A549 (cell line): ENCODE measurements around the gene SEC22A. TPM values are rescaled to one million over a fixed set of nuclear protein-coding genes. Genes with fewer than 3 reads are reported as not detected.

Experiments
- ATAC-seq, 2 experiments: fragments of 200-7000 bp in 1 of 2; fragments of >200 bp in 1 of 2; cut with Nextera tagmentation in 1 of 2; cut with Tn5 transposase in 1 of 2; 3 replicates each; pipeline versions ENCODE4 v1.8.0 to v1.9.1; 2018 to 2020; ENCODE audit warnings: mild to moderate bottlenecking in 1 of 2, moderate library complexity in 1 of 2
- CTCF ChIA-PET: fragments of 300-600 bp; sonication (Branson Sonifier 250); formaldehyde crosslinking; extraction: SDS; loops from one replicate; lab custom pipeline; 2021; ENCODE audit warnings: antibody characterized with exemption, inconsistent platforms; lab: Yijun Ruan, JAX
- POLR2A ChIA-PET: fragments of 350-600 bp; formaldehyde crosslinking; extraction: SDS; loops from one replicate; lab custom pipeline; 2021; ENCODE audit warnings: antibody characterized with exemption, inconsistent platforms; lab: Yijun Ruan, JAX
- DNase-seq, 2 experiments: peaks; one replicate each; pipeline versions ENCODE4 v3.0.0 to v3.0.0-alpha.2; 2011 to 2016; ENCODE audit warnings: low read depth in 1 of 2, low spot score in 1 of 2
- FAIRE-seq: peaks from 2 replicates; lab custom pipeline; 2011; peaks lifted over from hg19 to GRCh38; lab: Jason Lieb, UNC
- H3K27ac ChIP-seq, 2 experiments: fragments of >200 bp; sonication (Bioruptor Twin); formaldehyde crosslinking; 3 replicates each; pipeline ENCODE4 v1.5.1; 2016 to 2017
- H3K4me1 ChIP-seq: fragments of >200 bp; sonication (Bioruptor Twin); formaldehyde crosslinking; 3 replicates; pipeline ENCODE4 v1.6.1; 2016
- H3K4me2 ChIP-seq: fragments of >200 bp; sonication (Bioruptor Twin); formaldehyde crosslinking; 3 replicates; pipeline ENCODE4 v1.6.1; 2016
- H3K4me3 ChIP-seq: fragments of >200 bp; sonication (Bioruptor Twin); formaldehyde crosslinking; 3 replicates; pipeline ENCODE4 v1.5.1; 2016
- H3K9me3 ChIP-seq: fragments of >200 bp; sonication (Bioruptor Twin); formaldehyde crosslinking; 3 replicates; pipeline ENCODE4 v1.6.1; 2016
- CEBPB ChIP-seq, 2 experiments: fragments of >200 bp in 1 of 2; sonication (Bioruptor Twin) in 1 of 2; formaldehyde crosslinking in 1 of 2; IDR thresholded peaks; 2 replicates each; pipeline ENCODE4 v1.6.1; 2012 to 2016
- CHD2 ChIP-seq: fragments of 150-350 bp; IDR thresholded peaks from 2 replicates; pipeline ENCODE4 v1.6.1; 2014; ENCODE audit warnings: low read length; ENCODE audit not compliant: partially characterized antibody
- FOSB ChIP-seq: fragments of 250-450 bp; sonication (Bioruptor Pico); IDR thresholded peaks from 2 replicates; pipeline ENCODE4 v1.5.0; 2020; ENCODE audit warnings: mild to moderate bottlenecking, moderate library complexity
- GATA3 ChIP-seq: IDR thresholded peaks from 2 replicates; pipeline ENCODE4 v1.6.1; 2012; ENCODE audit warnings: borderline replicate concordance
- HEYL ChIP-seq: fragments of 250-450 bp; sonication (Bioruptor Pico); IDR thresholded peaks from 2 replicates; pipeline ENCODE4 v1.8.0; 2021; ENCODE audit warnings: mild to moderate bottlenecking, moderate library complexity
- HOXA7 ChIP-seq: fragments of 250-450 bp; sonication (Bioruptor Pico); IDR thresholded peaks from 2 replicates; pipeline ENCODE4 v1.5.0; 2020; ENCODE audit warnings: mild to moderate bottlenecking, moderate library complexity
- HOXB5 ChIP-seq: fragments of 250-450 bp; sonication (Bioruptor Pico); IDR thresholded peaks from 2 replicates; pipeline ENCODE4 v1.5.0; 2020; ENCODE audit warnings: mild to moderate bottlenecking, moderate library complexity
- JUN ChIP-seq, 2 experiments: fragments of >200 bp; sonication (Bioruptor Twin); formaldehyde crosslinking; IDR thresholded peaks; 2 replicates in 1 of 2; 3 replicates in 1 of 2; pipeline ENCODE4 v1.6.1; 2016 to 2017
- MAFK ChIP-seq: fragments of 450-650 bp; IDR thresholded peaks from 2 replicates; pipeline ENCODE4 v1.6.1; 2014; ENCODE audit not compliant: partially characterized antibody
- MAZ ChIP-seq: fragments of 150-350 bp; IDR thresholded peaks from 2 replicates; pipeline ENCODE4 v1.6.1; 2014; ENCODE audit warnings: antibody characterized with exemption, low read depth, low read length, borderline replicate concordance
- NFE2L2 ChIP-seq: fragments of 150-350 bp; conservative IDR thresholded peaks from 2 replicates; pipeline ENCODE4 v1.6.1; 2014; ENCODE audit warnings: low read length
- NR3C1 ChIP-seq: fragments of >200 bp; sonication (Bioruptor Twin); formaldehyde crosslinking; IDR thresholded peaks from 3 replicates; pipeline ENCODE4 v1.6.1; 2017
- POLR2AphosphoS2 ChIP-seq: conservative IDR thresholded peaks from 2 replicates; pipeline ENCODE4 v1.6.1; 2012; ENCODE audit warnings: low read length, improper control_type of control experiment, inconsistent platforms
- RAD21 ChIP-seq, 2 experiments: fragments of >200 bp in 1 of 2; sonication (Bioruptor Twin) in 1 of 2; formaldehyde crosslinking in 1 of 2; IDR thresholded peaks in 1 of 2; conservative IDR thresholded peaks in 1 of 2; 2 replicates in 1 of 2; 3 replicates in 1 of 2; pipeline ENCODE4 v1.6.1; 2012 to 2018; ENCODE audit warnings: inconsistent platforms in 1 of 2
- RCOR1 ChIP-seq: fragments of 150-350 bp; IDR thresholded peaks from 2 replicates; pipeline ENCODE4 v1.6.1; 2014; ENCODE audit warnings: antibody characterized with exemption, low read length, low read depth
- REST ChIP-seq: fragments of 200-600 bp; sonication (generic); IDR thresholded peaks from 2 replicates; pipeline ENCODE4 v1.6.1; 2016; ENCODE audit warnings: antibody characterized with exemption, mild to moderate bottlenecking, moderate library complexity
- RNF2 ChIP-seq: fragments of 200-600 bp; sonication (generic); IDR thresholded peaks from 2 replicates; pipeline ENCODE4 v1.6.1; 2016; ENCODE audit warnings: low read depth, mild to moderate bottlenecking, antibody characterized with exemption, moderate library complexity, borderline replicate concordance
- SMC3 ChIP-seq: fragments of >200 bp; sonication (Bioruptor Twin); formaldehyde crosslinking; IDR thresholded peaks from 3 replicates; pipeline ENCODE4 v1.6.1; 2018; ENCODE audit warnings: inconsistent platforms
- SREBF2 ChIP-seq: fragments of 450-650 bp; IDR thresholded peaks from 2 replicates; pipeline ENCODE4 v1.6.1; 2014; ENCODE audit warnings: mild to moderate bottlenecking, moderate library complexity
- ZC3H11A ChIP-seq: fragments of 450-650 bp; IDR thresholded peaks from 2 replicates; pipeline ENCODE4 v1.6.1; 2014; ENCODE audit warnings: antibody characterized with exemption, mild to moderate bottlenecking
- ZSCAN20 ChIP-seq: fragments of 250-450 bp; sonication (Bioruptor Pico); IDR thresholded peaks from 2 replicates; pipeline ENCODE4 v1.8.0; 2022; ENCODE audit warnings: mild to moderate bottlenecking, moderate library complexity
- WGBS: methylation state at CpG from one replicate; pipeline ENCODE4 v1.1.6; 2017; ENCODE audit errors: missing lambda C conversion rate; 5-methylcytosine and 5-hydroxymethylcytosine counted together
- polyA plus RNA-seq, 4 experiments: library from polyadenylated mRNA; depleted of rRNA in 3 of 4; stranded (reverse); fragments of >200 nt; fragmentation: RNase III in 1 of 4; extraction: RNeasy Plus Mini Kit Qiagen cat#74134 plus additional on column Dnase treatment in 1 of 4; gene quantifications; 2 replicates in 3 of 4; 3 replicates in 1 of 4; pipeline ENCODE4 v1.2.3, GENCODE V29; 2011 to 2017
- TF ChIP-seq, protein P1 (sequence below): fragments of 150-350 bp; IDR thresholded peaks from 2 replicates; pipeline ENCODE4 v1.6.1; 2014; ENCODE audit warnings: low read depth, mild to moderate bottlenecking, low read length

The SEC22A gene
- polyA plus RNA-seq, 2 of the 4 experiments (the other 2 are of a cell fraction): 23.5 to 29.9 TPM

DNA sequence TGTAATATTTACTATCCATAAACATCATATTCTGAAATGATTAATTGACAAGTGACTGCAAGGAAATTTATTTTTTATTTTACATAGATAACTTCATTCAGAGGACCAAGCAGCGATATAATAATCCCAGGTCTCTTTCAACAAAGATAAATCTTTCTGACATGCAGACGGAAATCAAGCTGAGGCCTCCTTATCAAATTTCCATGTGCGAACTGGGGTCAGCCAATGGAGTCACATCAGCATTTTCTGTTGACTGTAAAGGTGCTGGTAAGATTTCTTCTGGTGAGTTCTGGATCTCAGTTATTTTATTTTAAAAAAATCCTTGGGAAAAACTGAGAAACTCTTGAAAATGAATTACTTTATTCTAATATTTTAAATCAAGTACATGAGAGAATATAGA is 23.3 kb downstream of the SEC22A start:
- ChIA-PET POLR2A (no interaction called here), CTCF (interaction anchor here (0.6 to 0.9 kb wide), 2 partner anchors 11 to 23 kb away, joined by 3 read pairs; no protein-coding TSS in a partner anchor)
- Histone ChIP-seq H3K4me3 (no peak overlapping the region), H3K4me2 (no peak overlapping the region), H3K9me3 (peaks cover 27% of the 10 kb centered on the region), H3K27ac (no peak overlapping the region), H3K4me1 (no peaks in the 10 kb centered on the region)
- FAIRE-seq: no peak
- ATAC-seq: no peak
- no peak for TF ChIP-seq CEBPB (IDR thresholded peaks at IDR 0.05)
- TF ChIP-seq RCOR1: no peak
- TF ChIP-seq CHD2: no peak
- no peak for TF ChIP-seq JUN (IDR thresholded peaks at IDR 0.05)
- no peak for TF ChIP-seq SREBF2
- no peak for TF ChIP-seq HEYL (CRISPR knock-in tag)
- TF ChIP-seq MAFK: no peak
- no peak for TF ChIP-seq NR3C1
- no peak for TF ChIP-seq SMC3
- TF ChIP-seq RAD21 (conservative IDR thresholded peaks at IDR 0.05 in 1 of 2, IDR thresholded peaks at IDR 0.05 in 1 of 2): no peak
- no peak for TF ChIP-seq POLR2AphosphoS2
- no peak for TF ChIP-seq HOXA7 (CRISPR knock-in tag)
- TF ChIP-seq REST: no peak
- TF ChIP-seq NFE2L2: no peak
- TF ChIP-seq MAZ: no peak
- TF ChIP-seq ZSCAN20 (CRISPR knock-in tag): no peak
- DNase-seq: no peak
- 92% methylated on average over 3 of the region's 3 CpGs for WGBS

- H3K4me1 ChIP-seq: no peaks in the 10 kb centered on the region
- H3K4me3 ChIP-seq: no peak overlapping the region
- H3K27ac ChIP-seq: no peak overlapping the region
- DNase-seq (no peak), FAIRE-seq (no peak), ATAC-seq (no peak)
- H3K4me2 ChIP-seq: no peak overlapping the region
- TF ChIP-seq HOXB5 (CRISPR knock-in tag): no peak
- no peak for TF ChIP-seq HEYL (CRISPR knock-in tag)
- no peak for TF ChIP-seq ZC3H11A
- no peak for TF ChIP-seq SMC3
- no peak for TF ChIP-seq CEBPB (IDR thresholded peaks at IDR 0.05)
- no peak for TF ChIP-seq GATA3
- no peak for TF ChIP-seq JUN (IDR thresholded peaks at IDR 0.05)
- no peak for TF ChIP-seq FOSB (CRISPR knock-in tag)
- no peak for TF ChIP-seq RNF2
- no peak for TF ChIP-seq SREBF2
- TF ChIP-seq, protein P1, sequence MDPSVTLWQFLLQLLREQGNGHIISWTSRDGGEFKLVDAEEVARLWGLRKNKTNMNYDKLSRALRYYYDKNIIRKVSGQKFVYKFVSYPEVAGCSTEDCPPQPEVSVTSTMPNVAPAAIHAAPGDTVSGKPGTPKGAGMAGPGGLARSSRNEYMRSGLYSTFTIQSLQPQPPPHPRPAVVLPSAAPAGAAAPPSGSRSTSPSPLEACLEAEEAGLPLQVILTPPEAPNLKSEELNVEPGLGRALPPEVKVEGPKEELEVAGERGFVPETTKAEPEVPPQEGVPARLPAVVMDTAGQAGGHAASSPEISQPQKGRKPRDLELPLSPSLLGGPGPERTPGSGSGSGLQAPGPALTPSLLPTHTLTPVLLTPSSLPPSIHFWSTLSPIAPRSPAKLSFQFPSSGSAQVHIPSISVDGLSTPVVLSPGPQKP: no peak
- ChIA-PET CTCF (no interaction called here), POLR2A (no interaction called here)
- peaks cover 27% of the 10 kb centered on the region for H3K9me3 ChIP-seq
Observed at GRCh38 chr3:123226549-123226948, 24.8 kb downstream of the SEC22A start.
